Neural progenitor cell (in vitro differentiated cells): ENCODE measurements around the gene PCSK5. TPM values are rescaled to one million over a fixed set of nuclear protein-coding genes. Genes with fewer than 3 reads are reported as not detected.

Experiments
- DNase-seq: peaks from one replicate; pipeline ENCODE4 v3.0.0-alpha.2; 2016; ENCODE audit warnings: low spot score
- H2AFZ ChIP-seq: fragments of 200-600 bp; sonication (generic); replicated peaks from 2 replicates; pipeline ENCODE4 v1.6.1; 2016; ENCODE audit warnings: antibody characterized with exemption
- H3F3A ChIP-seq: fragments of 200-600 bp; sonication (generic); 2 replicates; pipeline ENCODE4 v1.6.1; 2016; ENCODE audit warnings: antibody characterized with exemption, low read depth
- H3K27ac ChIP-seq: fragments of 200-600 bp; sonication (generic); 2 replicates; pipeline ENCODE4 v1.5.1; 2016; ENCODE audit warnings: mild to moderate bottlenecking
- H3K27me3 ChIP-seq: fragments of 200-600 bp; sonication (generic); 2 replicates; pipeline ENCODE4 v1.6.1; 2016; ENCODE audit warnings: mild to moderate bottlenecking, moderate library complexity
- H3K36me3 ChIP-seq: fragments of 200-600 bp; sonication (generic); 2 replicates; pipeline ENCODE4 v1.5.1; 2016
- H3K4me1 ChIP-seq: fragments of 200-600 bp; sonication (generic); 2 replicates; pipeline ENCODE4 v1.6.1; 2016; ENCODE audit warnings: mixed run types
- H3K4me2 ChIP-seq: fragments of 200-600 bp; sonication (generic); 2 replicates; pipeline ENCODE4 v1.6.1; 2016
- H3K4me3 ChIP-seq: fragments of 200-600 bp; sonication (generic); 2 replicates; pipeline ENCODE4 v1.5.1; 2016
- H3K79me2 ChIP-seq: fragments of 200-600 bp; sonication (generic); 2 replicates; pipeline ENCODE4 v1.6.1; 2016; ENCODE audit warnings: low read depth
- H3K9ac ChIP-seq: fragments of 200-600 bp; sonication (generic); 2 replicates; pipeline ENCODE4 v1.6.1; 2016
- H3K9me3 ChIP-seq: fragments of 200-600 bp; sonication (generic); 2 replicates; pipeline ENCODE4 v1.5.1; 2016; ENCODE audit warnings: low read depth
- H4K20me1 ChIP-seq: fragments of 200-600 bp; sonication (generic); 2 replicates; pipeline ENCODE4 v1.6.1; 2016; ENCODE audit warnings: low read depth
- H3K27ac Mint-ChIP-seq: 3 replicates; pipeline ENCODE4 v1.8.0; 2021; ENCODE audit warnings: mixed read lengths
- H3K27me3 Mint-ChIP-seq: 2 replicates; pipeline ENCODE4 v1.8.0; 2022; ENCODE audit warnings: low read depth, mild to moderate bottlenecking, inconsistent platforms, moderate library complexity, mixed read lengths; ENCODE audit not compliant: insufficient read depth
- H3K36me3 Mint-ChIP-seq: 3 replicates; pipeline ENCODE4 v1.8.0; 2021; ENCODE audit warnings: mixed read lengths
- H3K4me1 Mint-ChIP-seq: 3 replicates; pipeline ENCODE4 v1.8.0; 2021; ENCODE audit warnings: mixed read lengths
- H3K4me3 Mint-ChIP-seq: 3 replicates; pipeline ENCODE4 v1.8.0; 2021; ENCODE audit warnings: mild to moderate bottlenecking, moderate library complexity, mixed read lengths
- H3K9me3 Mint-ChIP-seq: 3 replicates; pipeline ENCODE4 v1.8.0; 2020; ENCODE audit warnings: mixed read lengths
- CTCF ChIP-seq: fragments of 200-600 bp; sonication (generic); IDR thresholded peaks from 2 replicates; pipeline ENCODE4 v1.5.1; 2017; ENCODE audit warnings: antibody characterized with exemption, mild to moderate bottlenecking
- EZH2 ChIP-seq: fragments of 200-600 bp; sonication (generic); IDR thresholded peaks from 2 replicates; pipeline ENCODE4 v1.6.1; 2017; ENCODE audit warnings: antibody characterized with exemption, mild to moderate bottlenecking, moderate library complexity
- EZH2phosphoT487 ChIP-seq: fragments of 200-600 bp; sonication (generic); IDR thresholded peaks from 2 replicates; pipeline ENCODE4 v1.6.1; 2017; ENCODE audit warnings: antibody characterized with exemption
- total RNA-seq: library from RNA; depleted of rRNA; stranded (reverse); fragments of >200 nt; gene quantifications from 2 replicates; pipeline ENCODE4 v1.2.3, GENCODE V29; 2015; ENCODE audit warnings: low replicate concordance

Gene PCSK5
- total RNA-seq, 1 donor from 2014 or later, result 23.4 TPM

- H3K9ac ChIP-seq, result no peak overlapping the region
- no peaks in the 10 kb centered on the region for H4K20me1 ChIP-seq
- no peaks in the 10 kb centered on the region for H3K79me2 ChIP-seq
- H3K27me3 ChIP-seq, result no peaks in the 10 kb centered on the region
- no peak for DNase-seq
- no peak overlapping the region for H3K4me3 Mint-ChIP-seq
- no peaks in the 10 kb centered on the region for H3K36me3 ChIP-seq
- no peak for TF ChIP-seq CTCF
- no peak for TF ChIP-seq EZH2
- TF ChIP-seq EZH2phosphoT487, result no peak
- no peak overlapping the region for H3K27ac ChIP-seq
- no peaks in the 10 kb centered on the region for H3F3A ChIP-seq
- no peak overlapping the region for H3K4me3 ChIP-seq
- no peak overlapping the region for H3K27ac Mint-ChIP-seq
- no peak overlapping the region for H2AFZ ChIP-seq
- H3K9me3 Mint-ChIP-seq, result no peaks in the 10 kb centered on the region
- no peak overlapping the region for H3K4me2 ChIP-seq
- no peaks in the 10 kb centered on the region for H3K4me1 Mint-ChIP-seq
- no peaks in the 10 kb centered on the region for H3K4me1 ChIP-seq
- H3K9me3 ChIP-seq, result no peaks in the 10 kb centered on the region
- H3K36me3 Mint-ChIP-seq, result no peaks in the 10 kb centered on the region
- H3K27me3 Mint-ChIP-seq, result no peaks in the 10 kb centered on the region
These were observed 13.4 kb upstream of the PCSK5 start for GRCh38 chr9:75876999-75877640.

- no peak overlapping the region for H2AFZ ChIP-seq
- Mint-ChIP-seq H3K9me3 (no peaks in the 10 kb centered on the region), H3K4me3 (no peak overlapping the region), H3K27me3 (no peaks in the 10 kb centered on the region), H3K4me1 (no peaks in the 10 kb centered on the region), H3K27ac (no peak overlapping the region), H3K36me3 (no peaks in the 10 kb centered on the region)
- no peak for DNase-seq
- H4K20me1 ChIP-seq, result no peaks in the 10 kb centered on the region
- TF ChIP-seq EZH2, result no peak
- H3K27ac ChIP-seq, result no peak overlapping the region
- H3K4me1 ChIP-seq, result no peaks in the 10 kb centered on the region
- H3K36me3 ChIP-seq, result no peaks in the 10 kb centered on the region
- no peaks in the 10 kb centered on the region for H3K27me3 ChIP-seq
- H3K9me3 ChIP-seq, result no peaks in the 10 kb centered on the region
- no peaks in the 10 kb centered on the region for H3F3A ChIP-seq
- no peak overlapping the region for H3K4me3 ChIP-seq
- no peak overlapping the region for H3K9ac ChIP-seq
- no peak overlapping the region for H3K4me2 ChIP-seq
- H3K79me2 ChIP-seq, result no peaks in the 10 kb centered on the region
These were observed 12.0 kb upstream of the PCSK5 start for GRCh38 chr9:75878488-75878860.

- Histone ChIP-seq H3K27ac (no peak overlapping the region), H3K79me2 (no peaks in the 10 kb centered on the region), H3K9ac (no peak overlapping the region), H3K4me1 (no peaks in the 10 kb centered on the region), H3F3A (no peaks in the 10 kb centered on the region), H3K27me3 (no peaks in the 10 kb centered on the region), H2AFZ (no peak overlapping the region), H3K4me3 (no peak overlapping the region), H3K9me3 (no peaks in the 10 kb centered on the region), H3K4me2 (no peak overlapping the region), H3K36me3 (no peaks in the 10 kb centered on the region), H4K20me1 (no peaks in the 10 kb centered on the region)
- no peaks in the 10 kb centered on the region for H3K36me3 Mint-ChIP-seq
- no peaks in the 10 kb centered on the region for H3K4me1 Mint-ChIP-seq
- H3K4me3 Mint-ChIP-seq, result no peak overlapping the region
- no peak overlapping the region for H3K27ac Mint-ChIP-seq
- no peak for DNase-seq
- TF ChIP-seq CTCF (no peak), EZH2phosphoT487 (no peak), EZH2 (no peak)
- H3K27me3 Mint-ChIP-seq, result no peaks in the 10 kb centered on the region
- no peaks in the 10 kb centered on the region for H3K9me3 Mint-ChIP-seq
These were observed 9.9 kb upstream of the PCSK5 start for GRCh38 chr9:75880618-75881017.

- H3K36me3 Mint-ChIP-seq, result no peaks in the 10 kb centered on the region
- no peaks in the 10 kb centered on the region for H3K9me3 ChIP-seq
- no peaks in the 10 kb centered on the region for H3K27me3 ChIP-seq
- no peak overlapping the region for H3K4me3 Mint-ChIP-seq
- H3K9ac ChIP-seq, result no peak overlapping the region
- H3K4me2 ChIP-seq, result no peak overlapping the region
- no peaks in the 10 kb centered on the region for H4K20me1 ChIP-seq
- H3F3A ChIP-seq, result no peaks in the 10 kb centered on the region
- H3K79me2 ChIP-seq, result no peaks in the 10 kb centered on the region
- H3K4me1 ChIP-seq, result no peaks in the 10 kb centered on the region
- DNase-seq, result no peak
- no peak overlapping the region for H3K27ac Mint-ChIP-seq
- no peak overlapping the region for H2AFZ ChIP-seq
- H3K27ac ChIP-seq, result no peak overlapping the region
- no peaks in the 10 kb centered on the region for H3K4me1 Mint-ChIP-seq
- no peaks in the 10 kb centered on the region for H3K27me3 Mint-ChIP-seq
- H3K9me3 Mint-ChIP-seq, result no peaks in the 10 kb centered on the region
- H3K4me3 ChIP-seq, result no peak overlapping the region
- H3K36me3 ChIP-seq, result no peaks in the 10 kb centered on the region
- TF ChIP-seq CTCF, result no peak
- TF ChIP-seq EZH2phosphoT487, result no peak
- TF ChIP-seq EZH2, result no peak
These were observed 8.7 kb upstream of the PCSK5 start for GRCh38 chr9:75881761-75882160.
